K562 (cell line): ENCODE measurements around the gene XIRP2. TPM values are rescaled to one million over a fixed set of nuclear protein-coding genes. Genes with fewer than 3 reads are reported as not detected.

Experiments
- ATAC-seq: fragments of 200-7000 bp; cut with Tn5 transposase; 3 replicates; pipeline ENCODE4 v1.9.1; 2020; ENCODE audit warnings: moderate library complexity
- BruUV-seq: library from RNA; stranded (reverse); fragments of 400-500 nt; replicated peaks from 2 replicates; lab custom pipeline; 2021; lab: Mats Ljungman, UMichigan
- CTCF ChIA-PET: fragments of 300-600 bp; formaldehyde crosslinking; extraction: SDS; loops from one replicate; lab custom pipeline; 2021; ENCODE audit warnings: low intra/inter-chr PET ratio; lab: Yijun Ruan, JAX
- POLR2A ChIA-PET: fragments of 300-600, 350-650 bp; sonication (Branson Sonifier 250); formaldehyde crosslinking; extraction: SDS; loops from one replicate; lab custom pipeline; 2021; ENCODE audit warnings: antibody characterized with exemption, inconsistent platforms; lab: Yijun Ruan, JAX
- DNase-seq, 4 experiments: peaks; one replicate each; pipeline versions ENCODE4 v3.0.0 to v3.0.0-alpha.2; 2011 to 2018; ENCODE audit warnings: low spot score in 3 of 4, mixed read lengths in 3 of 4; ENCODE audit errors: extremely low read depth in 1 of 4
- FAIRE-seq: peaks from 2 replicates; lab custom pipeline; 2011; peaks lifted over from hg19 to GRCh38; lab: Jason Lieb, UNC
- H2AFZ ChIP-seq: 2 replicates; pipeline ENCODE4 v1.6.0; 2011; ENCODE audit warnings: low read depth, low read length, control low read depth, inconsistent platforms
- H3K27ac ChIP-seq: fragments of 200-600 bp; 3 replicates; pipeline ENCODE4 v1.8.0; 2011; ENCODE audit warnings: low read depth, mild to moderate bottlenecking, control low read depth, inconsistent platforms, low read length, moderate library complexity, mixed read lengths; ENCODE audit errors: extremely low read depth
- H3K27me3 ChIP-seq, 2 experiments: fragments of 300-600 bp in 1 of 2; 2 replicates in 1 of 2; 3 replicates in 1 of 2; pipeline versions ENCODE4 v1.6.0 to v1.8.0; 2011; ENCODE audit warnings: inconsistent platforms in 2 of 2, low read length in 2 of 2, mild to moderate bottlenecking in 1 of 2, mixed read lengths in 1 of 2, moderate library complexity in 1 of 2; ENCODE audit not compliant: control insufficient read depth in 2 of 2, insufficient read depth in 2 of 2
- H3K36me3 ChIP-seq: fragments of 300-600 bp; 3 replicates; pipeline ENCODE4 v1.8.0; 2011; ENCODE audit warnings: mild to moderate bottlenecking, low read length, inconsistent platforms; ENCODE audit not compliant: control insufficient read depth, insufficient read depth
- H3K4me1 ChIP-seq, 2 experiments: fragments of 200-600 bp in 1 of 2; replicated peaks in 1 of 2; 2 replicates in 1 of 2; 3 replicates in 1 of 2; pipeline versions ENCODE4 v1.5.1 to v1.8.0; 2011; ENCODE audit warnings: inconsistent platforms in 2 of 2, low read length in 2 of 2, mild to moderate bottlenecking in 1 of 2, mixed read lengths in 1 of 2, moderate library complexity in 1 of 2; ENCODE audit not compliant: control insufficient read depth in 2 of 2, insufficient read depth in 2 of 2
- H3K4me2 ChIP-seq: 2 replicates; pipeline ENCODE4 v1.6.1; 2011; ENCODE audit warnings: low read length, control low read depth, inconsistent platforms, mixed read lengths; ENCODE audit not compliant: insufficient read depth
- H3K4me3 ChIP-seq: fragments of 200-600 bp; sonication (generic), shearing (Covaris generic); 2 replicates; pipeline ENCODE4 v1.5.1; 2016; ENCODE audit warnings: control low read depth, inconsistent platforms
- H3K79me2 ChIP-seq: fragments of 200-600 bp; 3 replicates; pipeline ENCODE4 v1.8.0; 2011; ENCODE audit warnings: low read length, inconsistent platforms; ENCODE audit not compliant: control insufficient read depth, insufficient read depth
- H3K9ac ChIP-seq, 2 experiments: 2 replicates each; pipeline versions ENCODE4 v1.6.0 to v1.6.1; 2011; ENCODE audit warnings: low read depth in 2 of 2, low read length in 2 of 2, control low read depth in 1 of 2, inconsistent platforms in 1 of 2, mild to moderate bottlenecking in 1 of 2, mixed read lengths in 1 of 2; ENCODE audit not compliant: insufficient read depth in 1 of 2
- H3K9me1 ChIP-seq: one replicate; pipeline ENCODE4 v1.6.0; 2011; ENCODE audit warnings: inconsistent platforms, mild to moderate bottlenecking, low read length, moderate library complexity; ENCODE audit not compliant: control insufficient read depth, insufficient read depth
- H3K9me3 ChIP-seq: replicated peaks from 2 replicates; pipeline ENCODE4 v1.5.1; 2011; ENCODE audit warnings: low read depth, low read length, inconsistent platforms; ENCODE audit not compliant: control insufficient read depth, insufficient read depth
- H4K20me1 ChIP-seq: replicated peaks from 2 replicates; pipeline ENCODE4 v1.6.1; 2011; ENCODE audit warnings: low read length, inconsistent platforms, mixed read lengths; ENCODE audit not compliant: control insufficient read depth, insufficient read depth
- ETS2 ChIP-seq: IDR thresholded peaks from 2 replicates; pipeline ENCODE4 v1.6.1; 2016; ENCODE audit warnings: borderline replicate concordance, missing genetic modification characterization, mild to moderate bottlenecking, moderate library complexity, missing compliant biosample characterization; ENCODE audit not compliant: poor library complexity, severe bottlenecking
- RHOXF2B ChIP-seq: fragments of 250-450 bp; sonication (Bioruptor Pico); conservative IDR thresholded peaks from 2 replicates; pipeline ENCODE4 v1.5.1; 2021
- ZEB2 ChIP-seq: fragments of 450-650 bp; IDR thresholded peaks from 2 replicates; pipeline ENCODE4 v1.6.1; 2016
- ZNF316 ChIP-seq: fragments of 450-650 bp; IDR thresholded peaks from 2 replicates; pipeline ENCODE4 v1.6.1; 2016
- ZNF57 ChIP-seq: fragments of 450-650 bp; formaldehyde crosslinking; IDR thresholded peaks from 2 replicates; pipeline ENCODE4 v1.4.0; 2020; ENCODE audit warnings: mild to moderate bottlenecking, moderate library complexity
- WGBS: fragments of 100-300 bp; shearing (Covaris generic); methylation state at CpG from one replicate; pipeline ENCODE4 v1.1.6; 2016; ENCODE audit warnings: low coverage, mixed read lengths; ENCODE audit not compliant: insufficient coverage; ENCODE audit errors: missing lambda C conversion rate; 5-methylcytosine and 5-hydroxymethylcytosine counted together
- in situ Hi-C: fragments of 300-500 bp; cut with MboI; formaldehyde crosslinking; loops from 4 replicates; pipeline ENCODE4 v1.15.0; 2018; ENCODE audit warnings: inconsistent platforms, mixed read lengths
- intact Hi-C: fragments of 100-400 bp; cut with micrococcal nuclease; formaldehyde crosslinking; loops from 2 replicates; pipeline ENCODE4 v1.14.2; 2022
- polyA plus RNA-seq, 8 experiments: library from polyadenylated mRNA; depleted of rRNA in 4 of 8; stranded (reverse) in 5 of 8; unstranded in 3 of 8; fragments of >200 nt; fragmentation: Nextera tagmentation in 2 of 8; fragmentation: Illumina TruSeq in 1 of 8; extraction: Ambion mirVana in 2 of 8; extraction: Trizol in 1 of 8; gene quantifications; 2 replicates each; pipeline versions ENCODE4 v1.2.1 to v1.2.3, GENCODE V29; 2011 to 2014; ENCODE audit warnings: inconsistent platforms in 1 of 8, missing spikeins in 1 of 8
- total RNA-seq, 7 experiments: library from RNA; depleted of rRNA in 6 of 7; stranded (reverse); fragments of >200 nt in 6 of 7; fragmentation: Illumina TruSeq in 2 of 7; extraction: Trizol in 2 of 7; gene quantifications; 2 replicates each; pipeline versions ENCODE4 v1.2.1 to v1.2.3, GENCODE V29; 2011 to 2021; ENCODE audit warnings: low replicate concordance in 1 of 7
- TF ChIP-seq, protein P1 (sequence below): fragments of 250-450 bp; sonication (Bioruptor Pico); IDR thresholded peaks from 2 replicates; pipeline ENCODE4 v1.4.0; 2020; ENCODE audit warnings: borderline replicate concordance
- TF ChIP-seq, protein P2 (sequence below): sonication (generic); formaldehyde crosslinking; IDR thresholded peaks from 2 replicates; pipeline ENCODE4 v1.8.0; 2022; ENCODE audit warnings: mild to moderate bottlenecking, missing genetic modification reagents, borderline replicate concordance
- TF ChIP-seq, protein P3 (sequence below): fragments of 450-650 bp; formaldehyde crosslinking; conservative IDR thresholded peaks from 2 replicates; pipeline ENCODE4 v1.4.0; 2022; ENCODE audit warnings: mild to moderate bottlenecking, missing genetic modification characterization

The XIRP2 gene
- total and polyA plus RNA-seq, 9 of the 15 experiments (the other 6 are each of a cell fraction or from before 2014, with no cell fraction given): 0.04 to 0.10 (median 0.04) TPM; not detected in 2

DNA sequence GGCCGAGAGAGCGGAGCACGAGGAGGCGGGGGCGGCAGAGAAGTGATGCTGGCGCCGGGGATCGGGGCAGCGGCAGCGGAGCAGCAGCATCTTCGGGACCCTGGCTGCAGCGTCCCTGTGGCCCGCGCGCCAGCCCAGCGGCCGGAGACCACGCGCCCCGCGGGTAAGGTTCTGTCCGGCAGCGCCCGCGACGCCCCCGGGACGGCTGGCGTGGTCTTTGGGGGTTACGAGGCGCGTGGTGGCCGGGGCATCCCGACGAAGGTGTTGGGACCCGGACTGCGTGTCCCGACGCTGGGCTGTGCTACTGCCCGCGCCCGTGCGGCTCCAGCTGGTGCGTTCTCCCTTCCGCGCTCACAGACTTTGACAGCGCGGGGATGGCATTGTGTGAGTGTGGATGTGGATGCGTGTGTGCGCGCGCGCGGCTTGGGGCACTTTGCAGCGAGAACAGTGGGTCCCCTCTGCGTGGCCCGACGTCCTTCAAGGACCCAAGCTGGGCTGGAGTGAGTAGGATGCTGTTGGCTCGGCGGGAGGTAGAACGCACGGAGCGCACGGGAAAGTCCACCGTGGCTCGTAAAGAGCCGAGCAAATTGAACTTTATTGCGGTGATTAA, 405.0 kb downstream of the XIRP2 start:
- H3K4me2 ChIP-seq: no peak overlapping the region
- no peaks in the 10 kb centered on the region for H3K36me3 ChIP-seq
- H4K20me1 ChIP-seq: no peaks in the 10 kb centered on the region
- POLR2A ChIA-PET: interaction anchor here (0.6 kb wide), 1 partner anchor 1041 kb away, joined by 4 read pairs; no protein-coding TSS in a partner anchor
- no peak overlapping the region for H3K27ac ChIP-seq
- H3K9me1 ChIP-seq: no peaks in the 10 kb centered on the region
- DNase-seq: no peak
- no TSS peak for BruUV-seq
- intact Hi-C loops (loop anchor here (10.0 kb wide), 1 partner anchor 822 kb away; no protein-coding TSS in a partner anchor), in situ Hi-C loops (no loop called here)
- no peaks in the 10 kb centered on the region for H3K79me2 ChIP-seq
- no peak for ATAC-seq
- no peak overlapping the region for H3K9ac ChIP-seq
- no peaks in the 10 kb centered on the region for H3K9me3 ChIP-seq
- H2AFZ ChIP-seq: no peak overlapping the region
- peaks cover 0 to 12% of the 10 kb centered on the region in 2 experiments; a peak in 2 of 5 replicates for H3K4me1 ChIP-seq
- WGBS: 23% methylated on average over 46 of the region's 68 CpGs
- no peak for FAIRE-seq
- no peaks in the 10 kb centered on the region for H3K27me3 ChIP-seq
- no peak for TF ChIP-seq RHOXF2B (CRISPR knock-in tag)
- CTCF ChIA-PET: no interaction called here
- H3K4me3 ChIP-seq: peak overlapping the region; percentile 37; the same call in 1 of the 2 replicates

DNA sequence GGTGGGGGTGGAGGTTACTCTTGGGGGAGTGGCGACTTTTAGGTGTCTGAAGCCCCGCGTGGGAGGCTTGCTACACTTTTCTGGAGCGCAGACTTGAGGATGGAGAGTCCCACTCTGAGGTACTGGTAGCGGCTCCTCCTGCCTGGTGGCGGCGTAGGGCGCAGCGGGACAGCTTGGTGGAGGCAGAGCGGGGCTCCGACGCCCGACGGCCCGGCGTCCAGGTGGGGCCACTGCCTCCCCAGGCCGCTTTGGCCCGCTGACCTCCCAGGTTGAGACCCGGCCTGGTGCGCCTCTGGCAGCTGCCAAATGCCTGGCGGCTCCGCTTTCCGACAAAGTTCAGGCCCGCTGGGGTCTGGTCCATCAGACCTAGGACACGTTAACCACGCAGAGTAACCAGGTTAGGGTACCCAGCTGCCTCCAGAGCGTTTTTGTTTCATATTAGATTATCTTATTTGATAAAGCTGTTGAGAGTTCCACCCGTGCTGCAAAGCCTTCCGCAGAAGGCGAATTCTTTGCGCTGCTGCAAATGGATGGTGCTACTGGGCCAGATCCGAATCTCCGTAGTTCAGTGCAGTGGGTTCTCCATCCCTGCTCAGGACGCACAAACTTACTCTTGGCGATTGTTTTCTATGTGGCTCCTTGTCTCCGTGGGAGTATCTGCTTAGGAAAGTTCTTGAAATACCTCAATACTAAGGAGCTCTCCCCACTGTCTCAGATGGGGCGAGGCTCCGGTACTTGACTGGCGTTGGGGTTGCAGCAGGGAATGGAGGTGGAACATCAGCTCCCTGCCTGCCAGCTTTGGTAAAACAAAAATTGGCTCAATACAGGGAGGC, 405.9 kb downstream of the XIRP2 start:
- WGBS: 4% methylated on average over 36 of the region's 39 CpGs
- BruUV-seq: no TSS peak
- in situ Hi-C loops: no loop called here
- TF ChIP-seq ZNF316 (no peak), ETS2 (tag) (no peak), ZNF57 (CRISPR knock-in tag) (no peak), ZEB2 (no peak)
- TF ChIP-seq, protein P1, sequence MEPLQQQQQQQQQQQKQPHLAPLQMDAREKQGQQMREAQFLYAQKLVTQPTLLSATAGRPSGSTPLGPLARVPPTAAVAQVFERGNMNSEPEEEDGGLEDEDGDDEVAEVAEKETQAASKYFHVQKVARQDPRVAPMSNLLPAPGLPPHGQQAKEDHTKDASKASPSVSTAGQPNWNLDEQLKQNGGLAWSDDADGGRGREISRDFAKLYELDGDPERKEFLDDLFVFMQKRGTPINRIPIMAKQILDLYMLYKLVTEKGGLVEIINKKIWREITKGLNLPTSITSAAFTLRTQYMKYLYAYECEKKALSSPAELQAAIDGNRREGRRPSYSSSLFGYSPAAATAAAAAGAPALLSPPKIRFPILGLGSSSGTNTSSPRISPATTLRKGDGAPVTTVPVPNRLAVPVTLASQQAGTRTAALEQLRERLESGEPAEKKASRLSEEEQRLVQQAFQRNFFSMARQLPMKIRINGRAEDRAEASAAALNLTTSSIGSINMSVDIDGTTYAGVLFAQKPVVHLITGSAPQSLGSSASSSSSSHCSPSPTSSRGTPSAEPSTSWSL (CRISPR knock-in tag): no peak
- TF ChIP-seq, protein P2, sequence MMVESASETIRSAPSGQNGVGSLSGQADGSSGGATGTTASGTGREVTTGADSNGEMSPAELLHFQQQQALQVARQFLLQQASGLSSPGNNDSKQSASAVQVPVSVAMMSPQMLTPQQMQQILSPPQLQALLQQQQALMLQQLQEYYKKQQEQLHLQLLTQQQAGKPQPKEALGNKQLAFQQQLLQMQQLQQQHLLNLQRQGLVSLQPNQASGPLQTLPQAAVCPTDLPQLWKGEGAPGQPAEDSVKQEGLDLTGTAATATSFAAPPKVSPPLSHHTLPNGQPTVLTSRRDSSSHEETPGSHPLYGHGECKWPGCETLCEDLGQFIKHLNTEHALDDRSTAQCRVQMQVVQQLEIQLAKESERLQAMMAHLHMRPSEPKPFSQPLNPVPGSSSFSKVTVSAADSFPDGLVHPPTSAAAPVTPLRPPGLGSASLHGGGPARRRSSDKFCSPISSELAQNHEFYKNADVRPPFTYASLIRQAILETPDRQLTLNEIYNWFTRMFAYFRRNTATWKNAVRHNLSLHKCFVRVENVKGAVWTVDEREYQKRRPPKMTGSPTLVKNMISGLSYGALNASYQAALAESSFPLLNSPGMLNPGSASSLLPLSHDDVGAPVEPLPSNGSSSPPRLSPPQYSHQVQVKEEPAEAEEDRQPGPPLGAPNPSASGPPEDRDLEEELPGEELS (CRISPR knock-in tag): no peak
- TF ChIP-seq, protein P3, sequence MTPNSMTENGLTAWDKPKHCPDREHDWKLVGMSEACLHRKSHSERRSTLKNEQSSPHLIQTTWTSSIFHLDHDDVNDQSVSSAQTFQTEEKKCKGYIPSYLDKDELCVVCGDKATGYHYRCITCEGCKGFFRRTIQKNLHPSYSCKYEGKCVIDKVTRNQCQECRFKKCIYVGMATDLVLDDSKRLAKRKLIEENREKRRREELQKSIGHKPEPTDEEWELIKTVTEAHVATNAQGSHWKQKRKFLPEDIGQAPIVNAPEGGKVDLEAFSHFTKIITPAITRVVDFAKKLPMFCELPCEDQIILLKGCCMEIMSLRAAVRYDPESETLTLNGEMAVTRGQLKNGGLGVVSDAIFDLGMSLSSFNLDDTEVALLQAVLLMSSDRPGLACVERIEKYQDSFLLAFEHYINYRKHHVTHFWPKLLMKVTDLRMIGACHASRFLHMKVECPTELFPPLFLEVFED (CRISPR knock-in tag): no peak

More for the DNA sequence above, 405.9 kb downstream of the XIRP2 start:
- no peaks in the 10 kb centered on the region for H3K9me1 ChIP-seq
- H2AFZ ChIP-seq: no peak overlapping the region
- no peak for ATAC-seq
- ChIA-PET CTCF (no interaction called here), POLR2A (interaction anchor here (0.6 kb wide), 1 partner anchor 1040 kb away, joined by 4 read pairs; no protein-coding TSS in a partner anchor)
- no peak overlapping the region for H3K4me3 ChIP-seq
- no peaks in the 10 kb centered on the region for H4K20me1 ChIP-seq
- H3K79me2 ChIP-seq: no peaks in the 10 kb centered on the region
- H3K9ac ChIP-seq: no peak overlapping the region
- no peaks in the 10 kb centered on the region for H3K27me3 ChIP-seq
- H3K36me3 ChIP-seq: no peaks in the 10 kb centered on the region
- H3K4me1 ChIP-seq: peaks cover 0 to 12% of the 10 kb centered on the region in 2 experiments; a peak in 2 of 5 replicates
- no peak for DNase-seq
- no peak overlapping the region for H3K4me2 ChIP-seq
- no peak overlapping the region for H3K27ac ChIP-seq
- FAIRE-seq: no peak
- intact Hi-C loops: loop anchor here (10.0 kb wide), 1 partner anchor 821 kb away; no protein-coding TSS in a partner anchor
- no peaks in the 10 kb centered on the region for H3K9me3 ChIP-seq
